LNCAP (cell line): ENCODE results near the gene FRMD4A.

Source experiments
- TF ChIP-seq, protein P1 (sequence below): fragments of 450-650 bp; IDR thresholded peaks from 2 replicates; pipeline ENCODE4 v1.5.1; 2017; ENCODE audit warnings: mild to moderate bottlenecking

FRMD4A gene

DNA sequence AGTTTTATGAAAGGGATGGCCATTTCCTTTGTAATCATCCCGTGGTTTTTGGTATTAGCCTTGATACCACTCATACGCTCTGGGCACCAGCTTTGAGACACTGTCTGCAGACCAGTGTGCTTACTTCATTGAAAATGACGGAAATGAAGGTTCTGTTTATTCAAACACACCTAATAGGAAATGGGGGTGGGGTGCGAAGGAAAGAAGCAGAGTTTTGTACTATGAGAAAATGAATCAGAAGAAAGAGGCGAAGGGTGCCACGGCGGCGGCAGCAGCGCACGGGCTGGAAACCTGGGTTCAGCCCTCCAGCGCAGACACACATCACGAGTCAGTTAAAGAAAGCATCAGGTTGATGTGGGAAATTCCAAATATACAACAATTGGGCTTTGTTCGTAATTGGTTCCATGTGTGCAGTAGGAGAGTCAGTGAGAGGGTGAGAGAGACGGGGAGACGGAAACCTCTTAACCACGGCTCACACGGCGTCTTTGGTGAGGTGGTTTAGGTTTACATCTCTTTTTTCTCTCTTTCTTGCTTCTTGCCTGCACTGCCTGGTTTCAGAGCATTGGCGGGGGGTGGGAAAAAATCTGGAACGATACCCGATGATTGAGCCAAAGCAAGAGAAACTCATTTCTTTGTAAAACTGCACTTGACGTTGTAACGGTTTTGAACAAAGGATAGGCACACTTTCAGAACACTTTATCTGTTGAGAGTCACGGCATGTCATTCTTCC, 321.2 kb downstream of the FRMD4A start:
- TF ChIP-seq, protein P1, sequence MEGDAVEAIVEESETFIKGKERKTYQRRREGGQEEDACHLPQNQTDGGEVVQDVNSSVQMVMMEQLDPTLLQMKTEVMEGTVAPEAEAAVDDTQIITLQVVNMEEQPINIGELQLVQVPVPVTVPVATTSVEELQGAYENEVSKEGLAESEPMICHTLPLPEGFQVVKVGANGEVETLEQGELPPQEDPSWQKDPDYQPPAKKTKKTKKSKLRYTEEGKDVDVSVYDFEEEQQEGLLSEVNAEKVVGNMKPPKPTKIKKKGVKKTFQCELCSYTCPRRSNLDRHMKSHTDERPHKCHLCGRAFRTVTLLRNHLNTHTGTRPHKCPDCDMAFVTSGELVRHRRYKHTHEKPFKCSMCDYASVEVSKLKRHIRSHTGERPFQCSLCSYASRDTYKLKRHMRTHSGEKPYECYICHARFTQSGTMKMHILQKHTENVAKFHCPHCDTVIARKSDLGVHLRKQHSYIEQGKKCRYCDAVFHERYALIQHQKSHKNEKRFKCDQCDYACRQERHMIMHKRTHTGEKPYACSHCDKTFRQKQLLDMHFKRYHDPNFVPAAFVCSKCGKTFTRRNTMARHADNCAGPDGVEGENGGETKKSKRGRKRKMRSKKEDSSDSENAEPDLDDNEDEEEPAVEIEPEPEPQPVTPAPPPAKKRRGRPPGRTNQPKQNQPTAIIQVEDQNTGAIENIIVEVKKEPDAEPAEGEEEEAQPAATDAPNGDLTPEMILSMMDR: no peak

DNA sequence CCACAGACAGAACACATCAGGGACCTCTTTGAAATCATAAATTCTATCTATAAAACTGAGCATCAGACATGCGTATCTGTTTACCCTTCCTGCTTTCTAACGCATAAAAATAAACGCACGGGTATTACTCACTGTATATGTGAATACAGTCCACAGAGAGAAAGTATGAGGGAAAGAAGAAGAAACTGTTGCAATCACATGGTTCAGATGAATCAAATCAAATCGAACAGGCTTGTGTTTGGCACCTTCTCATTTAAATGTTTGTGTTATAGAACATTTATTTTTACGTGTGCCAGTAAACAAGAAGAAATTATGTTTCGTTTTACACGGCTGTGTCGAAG, 322.0 kb downstream of the FRMD4A start:
- TF ChIP-seq, protein P1: no peak

DNA sequence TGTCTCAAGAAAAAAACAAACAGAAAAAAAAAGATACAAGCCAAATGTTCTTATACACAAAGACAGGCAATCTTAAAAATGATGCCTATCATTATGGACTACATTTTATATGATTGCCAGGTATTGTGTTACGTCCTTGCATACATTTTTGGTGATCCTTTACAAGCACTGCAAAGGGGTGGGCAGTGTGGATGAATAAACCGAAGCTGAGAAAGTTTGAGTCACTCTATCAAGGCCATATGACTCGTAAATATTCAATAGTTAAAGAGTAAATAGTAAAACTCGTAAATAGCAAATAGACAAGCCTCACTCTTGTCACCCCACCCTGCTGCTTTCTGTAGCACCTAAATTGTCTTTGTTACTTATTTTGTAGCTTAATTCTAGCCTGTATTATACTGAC, 326.2 kb downstream of the FRMD4A start:
- TF ChIP-seq, protein P1: no peak

DNA sequence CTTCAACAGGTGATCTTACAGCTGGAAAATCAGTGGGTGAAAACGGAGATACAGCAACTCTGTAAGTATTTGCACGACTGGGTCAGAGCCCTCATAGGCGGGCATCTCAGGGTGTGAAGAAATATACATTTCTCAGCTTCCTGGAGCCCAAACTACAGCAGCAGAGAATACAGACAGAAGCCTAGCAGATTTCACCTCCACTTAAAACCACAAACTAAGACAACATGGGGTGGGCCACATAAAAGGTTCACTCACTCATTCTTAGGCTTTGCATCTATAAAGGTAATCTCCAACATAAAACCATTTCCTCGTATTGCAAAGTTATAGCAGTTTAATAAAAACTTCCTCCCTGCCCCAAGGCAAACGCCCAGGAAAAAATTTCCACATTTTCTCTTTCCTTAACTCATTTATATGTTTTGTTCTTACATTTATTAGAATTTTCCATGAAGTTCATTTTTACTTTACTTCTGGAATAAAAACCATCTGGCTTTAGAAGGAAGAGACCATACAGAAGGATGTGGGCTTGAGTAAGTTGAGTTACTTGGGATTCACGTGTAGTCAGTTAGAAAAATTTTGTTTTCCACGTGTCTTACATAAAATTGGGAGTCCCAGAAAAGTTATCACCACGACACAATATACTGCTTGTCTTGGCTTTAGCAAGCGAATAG, 327.1 kb downstream of the FRMD4A start:
- TF ChIP-seq, protein P1: no peak

DNA sequence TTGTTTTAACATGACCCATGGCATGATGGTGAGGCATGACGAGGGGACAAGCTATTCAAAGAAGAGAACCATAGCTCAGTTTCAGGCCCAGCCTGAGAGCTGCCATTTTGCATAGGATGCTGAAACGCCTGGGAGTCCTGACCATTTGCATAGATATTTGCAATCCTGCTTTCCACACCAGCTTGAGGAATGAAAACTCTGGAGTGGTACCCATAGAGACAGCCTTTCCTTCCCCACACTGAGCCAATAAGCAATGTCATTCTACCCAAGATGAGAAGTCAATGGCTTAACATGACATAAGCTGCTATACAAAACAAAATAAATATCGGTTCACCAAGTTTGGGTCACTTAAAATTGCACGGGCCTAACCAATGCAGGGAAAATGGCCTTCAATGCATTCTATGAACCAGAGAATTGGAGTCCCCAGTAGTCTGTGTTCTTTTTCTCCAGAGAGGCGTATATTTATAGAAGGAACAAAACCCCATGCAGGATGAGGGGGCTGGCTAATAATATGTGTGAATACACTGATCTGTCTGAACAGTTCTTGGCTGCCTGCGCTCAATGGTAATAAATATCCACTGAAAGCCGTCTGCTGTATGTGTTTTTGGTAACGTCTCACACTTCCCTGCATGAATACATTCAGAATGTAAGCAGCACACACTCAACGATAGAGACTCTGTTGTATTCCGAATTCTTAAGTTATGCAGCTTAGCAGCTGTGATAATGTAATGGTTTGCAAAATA, 329.3 kb downstream of the FRMD4A start:
- TF ChIP-seq, protein P1: no peak

DNA sequence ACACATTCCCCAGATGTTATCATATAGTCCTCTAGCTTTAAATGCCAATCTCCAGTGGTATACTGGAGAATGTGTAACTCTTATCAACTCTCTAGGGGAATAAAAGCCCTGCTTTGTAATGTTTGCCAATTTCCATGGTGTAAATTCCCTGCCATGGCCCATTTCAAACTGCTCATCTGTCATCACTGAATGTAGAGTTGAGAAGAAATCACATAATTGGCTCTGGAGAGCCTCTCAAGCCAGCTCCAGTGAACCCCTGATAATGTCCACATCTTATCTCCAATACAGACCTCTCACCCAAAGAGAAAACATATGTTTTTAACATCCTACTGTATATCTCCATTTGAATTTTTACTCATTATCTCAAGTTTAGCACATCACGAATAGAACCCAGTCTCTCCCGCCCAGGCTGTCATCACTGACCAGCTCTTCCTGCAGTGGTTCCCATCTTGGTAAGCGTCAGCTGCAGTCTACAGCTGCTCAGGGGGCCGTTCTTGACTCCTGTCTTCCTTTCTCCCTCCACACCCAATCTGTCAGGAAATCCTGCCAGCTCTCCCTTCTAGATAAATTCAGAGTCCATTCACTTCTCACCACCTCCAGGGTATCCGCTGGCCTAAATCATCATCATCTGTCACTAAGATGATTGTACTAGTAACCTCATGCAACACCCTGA, 332.4 kb downstream of the FRMD4A start:
- TF ChIP-seq, protein P1: no peak

DNA sequence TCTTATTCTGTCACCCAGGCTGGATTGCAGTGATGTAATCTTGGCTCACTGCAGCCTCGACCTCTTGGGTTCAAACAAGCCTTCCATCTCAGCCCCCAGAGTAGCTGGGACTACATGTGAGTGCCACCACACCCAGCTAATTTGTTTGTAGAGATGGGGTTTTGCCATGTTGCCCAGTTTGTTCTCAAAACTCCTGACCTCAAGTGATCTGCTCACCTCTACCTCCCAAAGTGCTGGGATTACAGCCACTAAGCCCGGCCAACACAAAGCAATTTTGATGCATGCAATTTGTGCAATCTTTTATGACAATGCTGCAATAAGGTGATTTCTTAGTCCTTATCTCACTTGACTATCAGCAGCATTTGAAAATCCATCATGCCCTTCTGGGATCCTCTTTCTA, 333.1 kb downstream of the FRMD4A start:
- TF ChIP-seq, protein P1: no peak
